ENCODE data around the gene GLCE. TPM values are rescaled to one million over a fixed set of nuclear protein-coding genes. Genes with fewer than 3 reads are reported as not detected.

The GLCE gene
- polyA plus RNA-seq, 1 experiment = 48.1 TPM

DNA sequence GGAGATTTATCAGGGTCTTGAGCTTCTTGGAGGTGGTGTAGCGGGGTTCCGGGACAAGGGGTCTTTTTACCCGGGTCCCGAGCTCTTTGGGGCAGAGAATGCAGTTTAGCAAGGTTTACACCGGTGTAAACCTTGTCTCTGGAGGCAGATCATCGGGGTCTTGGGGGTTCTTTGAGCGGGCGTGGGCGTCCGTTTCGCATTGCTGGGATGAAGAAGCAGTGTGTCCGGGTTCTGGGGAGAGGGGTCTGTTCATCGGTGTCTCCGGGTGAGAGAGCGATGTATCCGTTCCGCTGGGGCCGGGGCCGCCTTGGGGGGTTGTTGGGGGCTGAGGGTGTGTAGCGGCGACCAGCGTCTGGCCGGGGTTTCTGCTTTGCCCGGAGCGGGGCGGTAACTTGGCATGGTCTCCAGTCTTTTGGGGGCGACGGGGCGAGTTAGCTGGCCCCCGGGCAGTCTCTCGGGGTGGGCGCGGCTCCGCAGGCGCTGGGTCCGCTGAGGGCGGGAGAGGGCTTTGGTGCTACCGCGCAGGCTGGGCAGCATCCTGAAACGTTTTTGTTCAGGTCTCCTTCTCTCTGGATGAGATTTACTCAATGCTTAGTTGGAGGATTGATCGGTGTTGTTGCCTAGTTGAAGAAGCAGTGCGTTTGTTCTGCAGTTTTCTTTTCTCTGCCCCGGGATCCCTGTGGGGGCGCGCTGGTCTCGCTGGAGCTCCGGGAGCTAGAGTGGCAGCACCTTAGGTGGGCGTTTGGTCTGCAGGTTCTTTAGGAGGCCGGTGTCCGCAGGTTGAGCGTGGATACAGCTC, 843 bp downstream of the GLCE start:
- peak overlapping the region; percentile 84 for H3K4me3 ChIP-seq (ENCODE audit: low read depth, low read length)
- H3K27ac ChIP-seq (ENCODE audit: low read depth, low read length) = no peak overlapping the region
- TF ChIP-seq, protein P1, sequence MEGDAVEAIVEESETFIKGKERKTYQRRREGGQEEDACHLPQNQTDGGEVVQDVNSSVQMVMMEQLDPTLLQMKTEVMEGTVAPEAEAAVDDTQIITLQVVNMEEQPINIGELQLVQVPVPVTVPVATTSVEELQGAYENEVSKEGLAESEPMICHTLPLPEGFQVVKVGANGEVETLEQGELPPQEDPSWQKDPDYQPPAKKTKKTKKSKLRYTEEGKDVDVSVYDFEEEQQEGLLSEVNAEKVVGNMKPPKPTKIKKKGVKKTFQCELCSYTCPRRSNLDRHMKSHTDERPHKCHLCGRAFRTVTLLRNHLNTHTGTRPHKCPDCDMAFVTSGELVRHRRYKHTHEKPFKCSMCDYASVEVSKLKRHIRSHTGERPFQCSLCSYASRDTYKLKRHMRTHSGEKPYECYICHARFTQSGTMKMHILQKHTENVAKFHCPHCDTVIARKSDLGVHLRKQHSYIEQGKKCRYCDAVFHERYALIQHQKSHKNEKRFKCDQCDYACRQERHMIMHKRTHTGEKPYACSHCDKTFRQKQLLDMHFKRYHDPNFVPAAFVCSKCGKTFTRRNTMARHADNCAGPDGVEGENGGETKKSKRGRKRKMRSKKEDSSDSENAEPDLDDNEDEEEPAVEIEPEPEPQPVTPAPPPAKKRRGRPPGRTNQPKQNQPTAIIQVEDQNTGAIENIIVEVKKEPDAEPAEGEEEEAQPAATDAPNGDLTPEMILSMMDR (IDR thresholded peaks at IDR 0.05; ENCODE audit: low read depth, low read length) = peak; percentile 35; the same call in 1 of the 2 replicates
- POLR2A ChIA-PET = interaction anchor here (0.6 to 1.3 kb wide), 7 partner anchors 18 to 257 kb away, joined by 3 to 10 read pairs (median 5); partner anchors contain the start of gene KIF23
- CTCF ChIA-PET = interaction anchor here (0.7 to 2.7 kb wide), 7 partner anchors 12 to 233 kb away, joined by 3 to 11 read pairs (median 4); no protein-coding TSS in a partner anchor
- DNase-seq (ENCODE audit: low read depth, low spot score) = no peak
- no peaks in the 10 kb centered on the region for H3K27me3 ChIP-seq (ENCODE audit: control insufficient read depth, insufficient read depth, low read length)
- no peaks in the 10 kb centered on the region; the same call in 1 of the 2 replicates for H3K9me3 ChIP-seq (ENCODE audit: control insufficient read depth, insufficient read depth, low read length)

DNA sequence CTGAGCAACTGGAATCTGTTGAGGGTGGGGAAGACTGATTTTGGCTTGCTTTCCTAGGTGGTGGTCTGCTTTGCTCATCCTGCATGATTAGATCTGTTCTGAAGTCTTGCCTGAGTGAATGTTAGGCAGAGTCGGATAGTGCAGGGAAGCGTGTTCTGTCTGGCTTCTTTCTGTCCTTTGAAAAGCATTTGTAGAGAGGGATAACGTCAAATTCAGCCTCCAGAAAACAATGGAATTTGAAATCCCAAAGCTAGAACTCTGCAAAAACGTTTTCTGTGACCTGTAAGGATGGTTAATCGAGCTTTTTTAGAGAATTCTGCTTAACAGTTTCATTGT, 1.4 kb downstream of the GLCE start:
- no peak for DNase-seq (ENCODE audit: low read depth, low spot score)
- Histone ChIP-seq H3K27me3 (ENCODE audit: control insufficient read depth, insufficient read depth, low read length) (no peaks in the 10 kb centered on the region), H3K9me3 (ENCODE audit: control insufficient read depth, insufficient read depth, low read length) (no peaks in the 10 kb centered on the region; the same call in 1 of the 2 replicates), H3K4me3 (ENCODE audit: low read depth, low read length) (peak overlapping the region; percentile 84), H3K27ac (ENCODE audit: low read depth, low read length) (no peak overlapping the region)
- ChIA-PET POLR2A (interaction anchor here (0.6 kb wide), 1 partner anchor 98 kb away, joined by 10 read pairs; no protein-coding TSS in a partner anchor), CTCF (interaction anchor here (1.0 to 2.7 kb wide), 5 partner anchors 20 to 233 kb away, joined by 3 to 11 read pairs (median 7); no protein-coding TSS in a partner anchor)
- TF ChIP-seq, protein P1 (IDR thresholded peaks at IDR 0.05; ENCODE audit: low read depth, low read length) = no peak

DNA sequence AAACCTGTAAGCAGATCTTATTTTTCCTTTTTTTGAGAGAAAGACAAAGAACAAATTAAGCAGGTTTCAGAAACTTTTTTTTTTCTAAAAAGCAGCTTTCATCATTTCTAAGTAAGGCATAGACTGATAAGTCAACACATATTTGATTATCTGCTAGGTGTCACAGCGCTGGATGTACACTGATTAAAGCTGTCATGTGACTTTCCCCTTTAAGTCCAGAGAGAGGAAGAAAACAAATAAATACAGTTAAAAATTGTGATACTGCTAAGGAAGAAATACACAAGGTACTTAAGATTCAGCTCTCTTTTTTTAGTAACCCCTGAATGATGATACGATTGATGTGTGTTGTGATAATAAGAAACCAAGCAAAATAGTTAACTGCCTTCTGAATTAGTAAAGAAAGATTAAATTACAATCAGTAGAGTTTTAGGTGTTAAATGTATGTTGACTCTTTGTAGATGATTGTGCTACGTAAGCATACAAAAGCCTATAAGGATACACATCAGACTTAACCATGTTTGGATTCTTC, 2.8 kb downstream of the GLCE start:
- Histone ChIP-seq H3K4me3 (ENCODE audit: low read depth, low read length) (no peak overlapping the region), H3K27ac (ENCODE audit: low read depth, low read length) (no peak overlapping the region), H3K27me3 (ENCODE audit: control insufficient read depth, insufficient read depth, low read length) (no peaks in the 10 kb centered on the region), H3K9me3 (ENCODE audit: control insufficient read depth, insufficient read depth, low read length) (no peaks in the 10 kb centered on the region; the same call in 1 of the 2 replicates)
- CTCF ChIA-PET = interaction anchor here (1.1 kb wide), 1 partner anchor 104 kb away, joined by 3 read pairs; no protein-coding TSS in a partner anchor
- DNase-seq (ENCODE audit: low read depth, low spot score) = no peak
- POLR2A ChIA-PET = no interaction called here
- TF ChIP-seq, protein P1 (IDR thresholded peaks at IDR 0.05; ENCODE audit: low read depth, low read length) = no peak

DNA sequence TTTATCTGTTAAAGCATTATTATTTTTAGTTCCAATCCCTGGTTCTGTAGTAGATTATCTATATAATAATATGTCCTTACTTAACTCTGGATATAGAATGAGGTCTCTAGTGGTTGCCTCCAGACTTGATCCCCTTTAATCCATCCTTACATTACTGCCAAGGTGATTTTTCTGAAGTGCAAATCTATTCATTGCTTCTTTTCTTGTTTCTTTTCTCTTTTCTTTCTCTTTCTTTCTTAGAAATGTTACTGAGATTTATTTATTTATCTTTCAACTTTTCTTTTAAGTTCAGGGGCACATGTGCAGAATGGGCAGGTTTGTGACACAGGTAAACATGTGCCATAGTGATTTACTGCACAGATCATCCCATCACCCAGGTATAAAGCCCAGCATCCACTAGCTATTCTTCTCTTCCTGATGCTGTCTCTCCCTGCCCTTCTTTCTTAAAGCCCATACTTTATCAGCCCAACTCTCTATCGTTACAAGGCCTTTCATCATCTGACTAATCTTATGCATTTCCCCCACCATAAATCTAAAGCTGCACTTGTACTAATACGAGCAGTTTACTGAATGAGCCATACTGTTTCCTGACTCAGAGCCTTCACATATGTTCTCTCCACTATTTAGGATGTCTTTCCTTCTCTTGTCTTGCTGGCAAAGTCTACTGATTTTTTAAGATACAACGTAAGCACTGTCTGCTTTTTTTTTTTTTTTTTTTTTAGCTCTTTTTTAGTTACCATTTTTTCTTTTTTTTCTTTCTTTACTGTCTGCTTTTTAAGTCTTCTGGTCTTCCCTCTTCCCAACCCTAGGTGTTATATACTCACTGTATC, 4.6 kb downstream of the GLCE start:
- TF ChIP-seq, protein P1 (IDR thresholded peaks at IDR 0.05; ENCODE audit: low read depth, low read length) = no peak
- no peak overlapping the region for H3K4me3 ChIP-seq (ENCODE audit: low read depth, low read length)
- H3K27ac ChIP-seq (ENCODE audit: low read depth, low read length) = no peak overlapping the region
- no peaks in the 10 kb centered on the region; the same call in 1 of the 2 replicates for H3K9me3 ChIP-seq (ENCODE audit: control insufficient read depth, insufficient read depth, low read length)
- ChIA-PET CTCF (interaction anchor here (0.6 to 1.1 kb wide), 2 partner anchors 133 to 933 kb away, joined by 3 to 8 read pairs; partner anchors contain the start of gene TLE3), POLR2A (interaction anchor here (0.6 kb wide), 1 partner anchor 22 kb away, joined by 7 read pairs; no protein-coding TSS in a partner anchor)
- peak; percentile 41 for DNase-seq (ENCODE audit: low read depth, low spot score)
- no peaks in the 10 kb centered on the region for H3K27me3 ChIP-seq (ENCODE audit: control insufficient read depth, insufficient read depth, low read length)

All from AG04450 (cell line).